ENCODE measurements around the gene AMOTL2.

Gene AMOTL2

DNA sequence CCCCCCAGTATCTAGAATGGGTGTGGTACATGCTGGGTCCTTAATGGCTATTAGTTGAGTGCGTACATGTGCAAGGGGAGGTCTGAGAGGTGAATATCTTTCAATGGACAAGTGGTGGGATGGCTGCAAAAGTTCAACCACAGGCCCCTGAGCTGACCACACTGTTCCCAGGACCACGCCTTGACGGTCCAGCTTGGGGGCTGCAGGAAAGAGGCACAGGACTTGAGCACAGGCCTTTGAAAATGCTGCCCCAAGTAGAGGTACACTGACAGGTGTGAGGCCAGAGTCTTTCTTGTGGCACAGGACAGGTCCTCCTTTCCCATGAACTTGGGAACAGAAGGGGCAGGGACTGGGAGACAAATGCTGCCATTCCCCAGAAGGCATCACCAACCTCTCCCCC, 24.0 kb downstream of the AMOTL2 start:
- no peaks in the 10 kb centered on the region for H4K20me1 ChIP-seq (ENCODE audit: insufficient read depth, low read length)
- H3K27me3 ChIP-seq (ENCODE audit: insufficient read depth, low read length, poor library complexity), result no peaks in the 10 kb centered on the region
- no peaks in the 10 kb centered on the region for H3K36me3 ChIP-seq (ENCODE audit: insufficient read depth, low read length)
- TF ChIP-seq, protein P1, sequence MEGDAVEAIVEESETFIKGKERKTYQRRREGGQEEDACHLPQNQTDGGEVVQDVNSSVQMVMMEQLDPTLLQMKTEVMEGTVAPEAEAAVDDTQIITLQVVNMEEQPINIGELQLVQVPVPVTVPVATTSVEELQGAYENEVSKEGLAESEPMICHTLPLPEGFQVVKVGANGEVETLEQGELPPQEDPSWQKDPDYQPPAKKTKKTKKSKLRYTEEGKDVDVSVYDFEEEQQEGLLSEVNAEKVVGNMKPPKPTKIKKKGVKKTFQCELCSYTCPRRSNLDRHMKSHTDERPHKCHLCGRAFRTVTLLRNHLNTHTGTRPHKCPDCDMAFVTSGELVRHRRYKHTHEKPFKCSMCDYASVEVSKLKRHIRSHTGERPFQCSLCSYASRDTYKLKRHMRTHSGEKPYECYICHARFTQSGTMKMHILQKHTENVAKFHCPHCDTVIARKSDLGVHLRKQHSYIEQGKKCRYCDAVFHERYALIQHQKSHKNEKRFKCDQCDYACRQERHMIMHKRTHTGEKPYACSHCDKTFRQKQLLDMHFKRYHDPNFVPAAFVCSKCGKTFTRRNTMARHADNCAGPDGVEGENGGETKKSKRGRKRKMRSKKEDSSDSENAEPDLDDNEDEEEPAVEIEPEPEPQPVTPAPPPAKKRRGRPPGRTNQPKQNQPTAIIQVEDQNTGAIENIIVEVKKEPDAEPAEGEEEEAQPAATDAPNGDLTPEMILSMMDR (IDR thresholded peaks at IDR 0.05; ENCODE audit: borderline replicate concordance, extremely low read depth, low read length, poor library complexity, severe bottlenecking), result no peak
- TF ChIP-seq EZH2 (IDR thresholded peaks at IDR 0.05; ENCODE audit: borderline replicate concordance, low read depth, low read length, severe bottlenecking), result no peak
- H3K4me3 ChIP-seq (ENCODE audit: low read depth in 1 of 2, low read length in 2 of 2), result no peak overlapping the region
- no peak overlapping the region for H3K4me2 ChIP-seq (ENCODE audit: insufficient read depth, low read length)
- H3K79me2 ChIP-seq (ENCODE audit: insufficient read depth, low read length), result no peaks in the 10 kb centered on the region
- H3K4me1 ChIP-seq (ENCODE audit: insufficient read depth, low read length), result no peaks in the 10 kb centered on the region
- ATAC-seq (ENCODE audit: insufficient read depth, low read depth) (no peak), DNase-seq (no peak)
- H3K9ac ChIP-seq (ENCODE audit: low read depth, low read length), result no peak overlapping the region
- no peak overlapping the region for H2AFZ ChIP-seq (ENCODE audit: low read depth, low read length)
- H3K27ac ChIP-seq (ENCODE audit: low read length), result no peak overlapping the region
- H3K9me3 ChIP-seq (ENCODE audit: insufficient read depth, low read length, severe bottlenecking), result peaks cover 4% of the 10 kb centered on the region

DNA sequence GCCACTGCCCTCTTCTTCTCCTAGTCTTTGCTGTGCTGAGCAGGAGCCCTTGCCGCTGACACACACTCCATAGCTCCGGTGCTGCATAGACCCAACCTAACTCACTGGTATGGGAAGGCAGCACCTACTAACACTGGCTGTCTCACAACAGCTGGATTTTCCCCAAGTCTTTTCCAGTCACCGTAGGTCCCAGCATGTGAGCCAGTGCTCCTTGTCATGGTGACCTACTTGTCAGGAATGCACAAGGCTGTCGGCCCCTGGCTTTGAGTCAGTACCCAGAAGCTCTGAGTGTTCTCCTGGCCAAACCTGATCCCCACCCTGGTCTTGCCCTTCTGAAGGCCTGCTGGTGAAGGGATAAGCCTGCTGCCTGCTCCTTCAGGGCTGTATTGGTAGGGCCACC, 25.7 kb downstream of the AMOTL2 start:
- Histone ChIP-seq H3K4me3 (ENCODE audit: low read depth in 1 of 2, low read length in 2 of 2) (no peak overlapping the region), H3K27ac (ENCODE audit: low read length) (no peak overlapping the region), H4K20me1 (ENCODE audit: insufficient read depth, low read length) (no peaks in the 10 kb centered on the region), H3K4me1 (ENCODE audit: insufficient read depth, low read length) (no peaks in the 10 kb centered on the region), H3K9ac (ENCODE audit: low read depth, low read length) (no peak overlapping the region), H3K79me2 (ENCODE audit: insufficient read depth, low read length) (no peaks in the 10 kb centered on the region), H3K27me3 (ENCODE audit: insufficient read depth, low read length, poor library complexity) (no peaks in the 10 kb centered on the region), H3K4me2 (ENCODE audit: insufficient read depth, low read length) (no peak overlapping the region), H3K36me3 (ENCODE audit: insufficient read depth, low read length) (no peaks in the 10 kb centered on the region), H2AFZ (ENCODE audit: low read depth, low read length) (no peak overlapping the region), H3K9me3 (ENCODE audit: insufficient read depth, low read length, severe bottlenecking) (peaks cover 4% of the 10 kb centered on the region)
- DNase-seq (no peak), ATAC-seq (ENCODE audit: insufficient read depth, low read depth) (no peak)
- no peak for TF ChIP-seq EZH2 (IDR thresholded peaks at IDR 0.05; ENCODE audit: borderline replicate concordance, low read depth, low read length, severe bottlenecking)
- TF ChIP-seq, protein P1 (IDR thresholded peaks at IDR 0.05; ENCODE audit: borderline replicate concordance, extremely low read depth, low read length, poor library complexity, severe bottlenecking), result no peak

DNA sequence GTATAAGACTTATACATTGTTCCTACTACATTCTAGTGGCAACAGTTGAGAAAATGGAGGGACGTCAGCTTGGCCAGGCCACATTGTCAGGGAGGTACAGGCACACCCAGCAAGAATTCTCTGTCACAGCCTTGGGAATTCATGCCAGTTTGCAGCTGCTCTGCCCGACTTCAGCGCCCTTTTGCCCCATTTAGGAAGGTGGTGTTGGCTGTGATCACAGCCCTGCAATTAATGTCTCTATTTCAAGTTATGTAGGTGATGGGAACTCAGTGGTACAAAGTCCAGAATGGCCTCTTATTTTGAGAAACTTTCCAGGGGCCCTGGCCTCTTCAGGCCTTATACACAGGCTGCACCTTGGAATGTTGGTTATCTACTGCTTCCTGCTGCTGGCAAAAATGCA, 26.7 kb downstream of the AMOTL2 start:
- no peak overlapping the region for H3K9ac ChIP-seq (ENCODE audit: low read depth, low read length)
- no peak for ATAC-seq (ENCODE audit: insufficient read depth, low read depth)
- no peak overlapping the region for H2AFZ ChIP-seq (ENCODE audit: low read depth, low read length)
- no peak overlapping the region for H3K4me2 ChIP-seq (ENCODE audit: insufficient read depth, low read length)
- TF ChIP-seq EZH2 (IDR thresholded peaks at IDR 0.05; ENCODE audit: borderline replicate concordance, low read depth, low read length, severe bottlenecking), result no peak
- TF ChIP-seq, protein P1 (IDR thresholded peaks at IDR 0.05; ENCODE audit: borderline replicate concordance, extremely low read depth, low read length, poor library complexity, severe bottlenecking), result no peak
- no peak overlapping the region for H3K27ac ChIP-seq (ENCODE audit: low read length)
- no peak overlapping the region for H3K4me3 ChIP-seq (ENCODE audit: low read depth in 1 of 2, low read length in 2 of 2)
- no peaks in the 10 kb centered on the region for H4K20me1 ChIP-seq (ENCODE audit: insufficient read depth, low read length)
- no peaks in the 10 kb centered on the region for H3K36me3 ChIP-seq (ENCODE audit: insufficient read depth, low read length)
- peaks cover 4% of the 10 kb centered on the region for H3K9me3 ChIP-seq (ENCODE audit: insufficient read depth, low read length, severe bottlenecking)
- no peaks in the 10 kb centered on the region for H3K79me2 ChIP-seq (ENCODE audit: insufficient read depth, low read length)
- H3K4me1 ChIP-seq (ENCODE audit: insufficient read depth, low read length), result no peaks in the 10 kb centered on the region
- no peaks in the 10 kb centered on the region for H3K27me3 ChIP-seq (ENCODE audit: insufficient read depth, low read length, poor library complexity)
- DNase-seq, result no peak

DNA sequence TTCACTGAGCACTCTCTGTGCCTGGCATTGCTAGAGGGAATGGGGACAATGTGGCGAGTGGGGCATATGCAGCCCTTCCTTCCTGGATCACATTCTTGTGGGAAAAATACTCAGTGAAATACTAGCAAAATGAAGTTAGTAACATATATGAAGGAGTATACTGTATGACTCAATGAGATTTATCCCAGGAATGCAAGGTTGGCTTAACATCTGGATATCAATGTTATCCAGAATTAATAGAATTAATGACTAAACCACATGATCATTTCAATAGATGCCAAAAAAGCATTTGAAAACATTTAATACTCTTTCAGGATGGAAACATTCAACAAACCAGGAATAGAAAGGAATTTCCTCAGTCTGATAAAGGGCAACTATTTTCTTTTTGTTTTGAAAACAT, 27.5 kb downstream of the AMOTL2 start:
- Histone ChIP-seq H3K4me1 (ENCODE audit: insufficient read depth, low read length) (no peaks in the 10 kb centered on the region), H3K79me2 (ENCODE audit: insufficient read depth, low read length) (no peaks in the 10 kb centered on the region), H2AFZ (ENCODE audit: low read depth, low read length) (no peak overlapping the region), H3K27ac (ENCODE audit: low read length) (no peak overlapping the region), H4K20me1 (ENCODE audit: insufficient read depth, low read length) (no peaks in the 10 kb centered on the region), H3K27me3 (ENCODE audit: insufficient read depth, low read length, poor library complexity) (no peaks in the 10 kb centered on the region), H3K4me2 (ENCODE audit: insufficient read depth, low read length) (no peak overlapping the region), H3K4me3 (ENCODE audit: low read depth in 1 of 2, low read length in 2 of 2) (no peak overlapping the region), H3K9me3 (ENCODE audit: insufficient read depth, low read length, severe bottlenecking) (peaks cover 4% of the 10 kb centered on the region), H3K9ac (ENCODE audit: low read depth, low read length) (no peak overlapping the region), H3K36me3 (ENCODE audit: insufficient read depth, low read length) (no peaks in the 10 kb centered on the region)
- TF ChIP-seq, protein P1 (IDR thresholded peaks at IDR 0.05; ENCODE audit: borderline replicate concordance, extremely low read depth, low read length, poor library complexity, severe bottlenecking), result no peak
- TF ChIP-seq EZH2 (IDR thresholded peaks at IDR 0.05; ENCODE audit: borderline replicate concordance, low read depth, low read length, severe bottlenecking), result no peak
- DNase-seq (no peak), ATAC-seq (ENCODE audit: insufficient read depth, low read depth) (no peak)
